ENCODE results near the gene CNPY3.

- TF ChIP-seq, protein P1, sequence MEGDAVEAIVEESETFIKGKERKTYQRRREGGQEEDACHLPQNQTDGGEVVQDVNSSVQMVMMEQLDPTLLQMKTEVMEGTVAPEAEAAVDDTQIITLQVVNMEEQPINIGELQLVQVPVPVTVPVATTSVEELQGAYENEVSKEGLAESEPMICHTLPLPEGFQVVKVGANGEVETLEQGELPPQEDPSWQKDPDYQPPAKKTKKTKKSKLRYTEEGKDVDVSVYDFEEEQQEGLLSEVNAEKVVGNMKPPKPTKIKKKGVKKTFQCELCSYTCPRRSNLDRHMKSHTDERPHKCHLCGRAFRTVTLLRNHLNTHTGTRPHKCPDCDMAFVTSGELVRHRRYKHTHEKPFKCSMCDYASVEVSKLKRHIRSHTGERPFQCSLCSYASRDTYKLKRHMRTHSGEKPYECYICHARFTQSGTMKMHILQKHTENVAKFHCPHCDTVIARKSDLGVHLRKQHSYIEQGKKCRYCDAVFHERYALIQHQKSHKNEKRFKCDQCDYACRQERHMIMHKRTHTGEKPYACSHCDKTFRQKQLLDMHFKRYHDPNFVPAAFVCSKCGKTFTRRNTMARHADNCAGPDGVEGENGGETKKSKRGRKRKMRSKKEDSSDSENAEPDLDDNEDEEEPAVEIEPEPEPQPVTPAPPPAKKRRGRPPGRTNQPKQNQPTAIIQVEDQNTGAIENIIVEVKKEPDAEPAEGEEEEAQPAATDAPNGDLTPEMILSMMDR (IDR thresholded peaks at IDR 0.05; ENCODE audit: low read length): no peak
- TF ChIP-seq EZH2 (IDR thresholded peaks at IDR 0.05; ENCODE audit: borderline replicate concordance, low read length): no peak
Observed at GRCh38 chr6:42935322-42935721, 6.0 kb downstream of the CNPY3 start.
